GM12878 (cell line): Measurements from ENCODE around the gene COL27A1. TPM values are rescaled to one million over a fixed set of nuclear protein-coding genes. Genes with fewer than 3 reads are reported as not detected.

Experiments used
- ATAC-seq: fragments of 200-7000 bp; cut with Tn5 transposase; 3 replicates; pipeline ENCODE4 v1.9.1; 2020; ENCODE audit warnings: mild to moderate bottlenecking, moderate library complexity
- BruUV-seq: library from RNA; stranded (reverse); fragments of 400-500 nt; replicated peaks from 2 replicates; lab custom pipeline; 2021; lab: Mats Ljungman, UMichigan
- CTCF ChIA-PET: fragments of 300-600 bp; sonication (Branson Sonifier 250); formaldehyde crosslinking; extraction: SDS; loops from one replicate; lab custom pipeline; 2021; ENCODE audit warnings: inconsistent platforms; lab: Yijun Ruan, JAX
- POLR2A ChIA-PET: fragments of 350-600 bp; formaldehyde crosslinking; extraction: SDS; loops from one replicate; lab custom pipeline; 2021; ENCODE audit warnings: inconsistent platforms; lab: Charles Lee
- RAD21 ChIA-PET: fragments of 300-600 bp; sonication (Branson Sonifier 250); formaldehyde crosslinking; loops from one replicate; lab custom pipeline; 2023; ENCODE audit warnings: antibody characterized with exemption; ENCODE audit not compliant: unreplicated experiment; lab: Charles Lee
- SMC1A ChIA-PET: fragments of 300-600 bp; sonication (Branson Sonifier 250); formaldehyde crosslinking; loops from one replicate; lab custom pipeline; 2023; ENCODE audit not compliant: unreplicated experiment, uncharacterized antibody; lab: Charles Lee
- DNase-seq: peaks from one replicate; pipeline ENCODE4 v3.0.0-alpha.2; 2011; ENCODE audit warnings: low read depth, low spot score
- FAIRE-seq: peaks from 3 replicates; lab custom pipeline; 2011; peaks lifted over from hg19 to GRCh38; lab: Jason Lieb, UNC
- H2AFZ ChIP-seq: 2 replicates; pipeline ENCODE4 v1.6.0; 2011; ENCODE audit warnings: low read depth, low read length, control low read depth; ENCODE audit not compliant: control insufficient read depth
- H3K27ac ChIP-seq: 2 replicates; pipeline ENCODE4 v1.5.1; 2011; ENCODE audit warnings: control low read depth; ENCODE audit not compliant: control insufficient read depth, insufficient read depth
- H3K27me3 ChIP-seq, 2 experiments: replicated peaks in 1 of 2; 2 replicates each; pipeline versions ENCODE4 v1.6.0 to v1.6.1; 2011; ENCODE audit warnings: low read length in 1 of 2; ENCODE audit not compliant: control insufficient read depth in 2 of 2, insufficient read depth in 2 of 2
- H3K36me3 ChIP-seq, 2 experiments: 2 replicates each; pipeline ENCODE4 v1.5.1; 2011; ENCODE audit warnings: low read length in 1 of 2; ENCODE audit not compliant: control insufficient read depth in 2 of 2, insufficient read depth in 2 of 2
- H3K4me1 ChIP-seq: 2 replicates; pipeline ENCODE4 v1.6.1; 2011; ENCODE audit warnings: mild to moderate bottlenecking, low read length, moderate library complexity, mixed read lengths; ENCODE audit not compliant: control insufficient read depth, insufficient read depth
- H3K4me2 ChIP-seq: 2 replicates; pipeline ENCODE4 v1.6.0; 2011; ENCODE audit warnings: control low read depth; ENCODE audit not compliant: control insufficient read depth, insufficient read depth
- H3K4me3 ChIP-seq: fragments of 200-600 bp; sonication (generic); 2 replicates; pipeline ENCODE4 v1.5.1; 2016
- H3K79me2 ChIP-seq: 2 replicates; pipeline ENCODE4 v1.6.0; 2011; ENCODE audit warnings: low read length; ENCODE audit not compliant: control insufficient read depth, insufficient read depth
- H3K9ac ChIP-seq: 2 replicates; pipeline ENCODE4 v1.8.0; 2011; ENCODE audit warnings: low read length, control low read depth, mixed read lengths; ENCODE audit not compliant: control insufficient read depth, insufficient read depth
- H3K9me3 ChIP-seq: replicated peaks from 3 replicates; pipeline ENCODE4 v1.5.1; 2011; ENCODE audit warnings: mild to moderate bottlenecking, low read length; ENCODE audit not compliant: control insufficient read depth, insufficient read depth
- H4K20me1 ChIP-seq: 2 replicates; pipeline ENCODE4 v1.6.0; 2011; ENCODE audit not compliant: control insufficient read depth, insufficient read depth
- BMI1 ChIP-seq: fragments of 450-650 bp; IDR thresholded peaks from 2 replicates; pipeline ENCODE4 v1.6.1; 2016; ENCODE audit warnings: mild to moderate bottlenecking, moderate library complexity, borderline replicate concordance
- CBX3 ChIP-seq: fragments of 200-600 bp; sonication (generic); IDR thresholded peaks from 2 replicates; pipeline ENCODE4 v1.6.1; 2016; ENCODE audit warnings: low read depth, borderline replicate concordance
- CBX5 ChIP-seq: sonication (generic); IDR thresholded peaks from 2 replicates; pipeline ENCODE4 v1.6.1; 2016; ENCODE audit warnings: low read depth, moderate library complexity, mild to moderate bottlenecking, inconsistent platforms
- FOS ChIP-seq: IDR thresholded peaks from 3 replicates; pipeline ENCODE4 v1.6.1; 2011; ENCODE audit warnings: borderline replicate concordance; ENCODE audit not compliant: insufficient read length; ENCODE audit errors: extremely low read depth
- GATAD2B ChIP-seq: fragments of 450-650 bp; conservative IDR thresholded peaks from 2 replicates; pipeline ENCODE4 v1.6.1; 2017; ENCODE audit warnings: low read depth, mild to moderate bottlenecking, moderate library complexity
- JUND ChIP-seq: IDR thresholded peaks from 2 replicates; pipeline ENCODE4 v1.6.1; 2012; ENCODE audit warnings: low read depth, mild to moderate bottlenecking, low read length, improper control_type of control experiment, moderate library complexity
- KLF5 ChIP-seq: fragments of 450-650 bp; IDR thresholded peaks from 2 replicates; pipeline ENCODE4 v1.6.1; 2014; ENCODE audit warnings: mild to moderate bottlenecking; ENCODE audit not compliant: partially characterized antibody
- LARP7 ChIP-seq: fragments of 450-650 bp; IDR thresholded peaks from 2 replicates; pipeline ENCODE4 v1.6.1; 2017; ENCODE audit warnings: mild to moderate bottlenecking
- NR2C1 ChIP-seq: fragments of 450-650 bp; IDR thresholded peaks from 2 replicates; pipeline ENCODE4 v1.6.1; 2017; ENCODE audit warnings: antibody characterized with exemption, mild to moderate bottlenecking, moderate library complexity
- NRF1 ChIP-seq: conservative IDR thresholded peaks from 2 replicates; pipeline ENCODE4 v1.6.1; 2011; ENCODE audit warnings: mild to moderate bottlenecking, low read depth, low read length, improper control_type of control experiment
- PML ChIP-seq: IDR thresholded peaks from 2 replicates; pipeline ENCODE4 v1.6.1; 2012; ENCODE audit warnings: low read length, inconsistent platforms
- POLR2A ChIP-seq: IDR thresholded peaks from 2 replicates; pipeline ENCODE4 v1.6.1; 2011; ENCODE audit warnings: low read depth, mild to moderate bottlenecking, low read length
- POLR2AphosphoS2 ChIP-seq: IDR thresholded peaks from 2 replicates; pipeline ENCODE4 v1.6.1; 2011; ENCODE audit warnings: low read depth, mild to moderate bottlenecking, low read length, improper control_type of control experiment, moderate library complexity
- RFX5 ChIP-seq: IDR thresholded peaks from 2 replicates; pipeline ENCODE4 v1.6.1; 2011; ENCODE audit warnings: low read depth, low read length, improper control_type of control experiment
- STAT1 ChIP-seq: fragments of 450-650 bp; conservative IDR thresholded peaks from 2 replicates; pipeline ENCODE4 v1.6.1; 2014; ENCODE audit warnings: antibody characterized with exemption, mild to moderate bottlenecking
- STAT3 ChIP-seq: IDR thresholded peaks from 2 replicates; pipeline ENCODE4 v1.6.1; 2011; ENCODE audit warnings: low read depth, low read length, improper control_type of control experiment
- USF1 ChIP-seq: IDR thresholded peaks from 2 replicates; pipeline ENCODE4 v1.6.1; 2011; ENCODE audit warnings: borderline replicate concordance, low read depth, mild to moderate bottlenecking, moderate library complexity, mixed read lengths, low read length; ENCODE audit not compliant: insufficient read depth; ENCODE audit errors: extremely low read length
- WRNIP1 ChIP-seq: IDR thresholded peaks from 2 replicates; pipeline ENCODE4 v1.6.1; 2011; ENCODE audit warnings: low read depth, low read length, improper control_type of control experiment, borderline replicate concordance
- WGBS: methylation state at CpG from one replicate; pipeline ENCODE4 v1.1.6; 2016; ENCODE audit warnings: low lambda C conversion rate; ENCODE audit not compliant: insufficient replicate concordance, insufficient coverage; ENCODE audit errors: missing lambda C conversion rate; 5-methylcytosine and 5-hydroxymethylcytosine counted together
- in situ Hi-C: fragments of 300-500 bp; cut with MboI; formaldehyde crosslinking; loops from 9 replicates; pipeline ENCODE4 v1.14.3; 2018; ENCODE audit warnings: mixed read lengths
- intact Hi-C: fragments of 100-400 bp; cut with micrococcal nuclease; formaldehyde crosslinking; loops from one replicate; pipeline ENCODE4 v1.14.2; 2022; ENCODE audit not compliant: unreplicated experiment
- polyA plus RNA-seq, 11 experiments: library from polyadenylated mRNA; depleted of rRNA in 4 of 11; unstranded in 6 of 11; stranded (reverse) in 5 of 11; fragments of >200 nt; fragmentation: Nextera tagmentation in 4 of 11; fragmentation: Illumina TruSeq in 1 of 11; extraction: Ambion mirVana in 4 of 11; extraction: Trizol in 1 of 11; gene quantifications; 1 replicate in 1 of 11; 2 replicates in 10 of 11; pipeline versions ENCODE4 v1.2.1 to v1.2.3, GENCODE V29; 2011 to 2016; ENCODE audit warnings: inconsistent platforms in 2 of 11, missing spikeins in 2 of 11, low read depth in 1 of 11
- total RNA-seq, 4 experiments: library from RNA; depleted of rRNA in 3 of 4; stranded (reverse); fragments of >200 nt in 3 of 4; fragmentation: Illumina TruSeq in 1 of 4; extraction: Trizol in 1 of 4; gene quantifications; 2 replicates each; pipeline versions ENCODE4 v1.2.1 to v1.2.3, GENCODE V29; 2013 to 2021
- TF ChIP-seq, protein P1 (sequence below): fragments of 450-650 bp; formaldehyde crosslinking; IDR thresholded peaks from 2 replicates; pipeline ENCODE4 v1.5.0; 2022; ENCODE audit warnings: mild to moderate bottlenecking, missing genetic modification characterization
- TF ChIP-seq, protein P2 (sequence below): IDR thresholded peaks from 2 replicates; pipeline ENCODE4 v1.6.1; 2011; ENCODE audit warnings: low read depth, mild to moderate bottlenecking, low read length, moderate library complexity, borderline replicate concordance; ENCODE audit errors: extremely low read depth

COL27A1 gene
- total and polyA plus RNA-seq, 10 of the 15 experiments (the other 5 are each of a cell fraction or from before 2014, with no cell fraction given), result 0.10 TPM; not detected in 9

GRCh38 chr9:114229295-114229694 is 74.0 kb downstream of the COL27A1 start (continued):
- TF ChIP-seq KLF5, result no peak

GRCh38 chr9:114230068-114230467 is 74.7 kb downstream of the COL27A1 start:
- H3K27me3 ChIP-seq, result peaks cover 3 to 16% of the 10 kb centered on the region in 2 experiments; a peak in 3 of 4 replicates
- no peaks in the 10 kb centered on the region for H4K20me1 ChIP-seq
- no peak overlapping the region for H3K9ac ChIP-seq
- WGBS, result 2% methylated on average over 8 of the region's 8 CpGs
- H3K9me3 ChIP-seq, result no peaks in the 10 kb centered on the region
- no peaks in the 10 kb centered on the region for H3K4me1 ChIP-seq
- ATAC-seq, result no peak
- H3K79me2 ChIP-seq, result no peaks in the 10 kb centered on the region
- TF ChIP-seq USF1 (no peak), PML (no peak), CBX3 (no peak), RFX5 (no peak), BMI1 (no peak), STAT1 (no peak), FOS (no peak), GATAD2B (no peak), NRF1 (no peak), STAT3 (no peak), CBX5 (no peak), POLR2A (no peak), WRNIP1 (no peak), POLR2AphosphoS2 (no peak), LARP7 (no peak), NR2C1 (no peak), JUND (no peak)
- TF ChIP-seq, protein P1, sequence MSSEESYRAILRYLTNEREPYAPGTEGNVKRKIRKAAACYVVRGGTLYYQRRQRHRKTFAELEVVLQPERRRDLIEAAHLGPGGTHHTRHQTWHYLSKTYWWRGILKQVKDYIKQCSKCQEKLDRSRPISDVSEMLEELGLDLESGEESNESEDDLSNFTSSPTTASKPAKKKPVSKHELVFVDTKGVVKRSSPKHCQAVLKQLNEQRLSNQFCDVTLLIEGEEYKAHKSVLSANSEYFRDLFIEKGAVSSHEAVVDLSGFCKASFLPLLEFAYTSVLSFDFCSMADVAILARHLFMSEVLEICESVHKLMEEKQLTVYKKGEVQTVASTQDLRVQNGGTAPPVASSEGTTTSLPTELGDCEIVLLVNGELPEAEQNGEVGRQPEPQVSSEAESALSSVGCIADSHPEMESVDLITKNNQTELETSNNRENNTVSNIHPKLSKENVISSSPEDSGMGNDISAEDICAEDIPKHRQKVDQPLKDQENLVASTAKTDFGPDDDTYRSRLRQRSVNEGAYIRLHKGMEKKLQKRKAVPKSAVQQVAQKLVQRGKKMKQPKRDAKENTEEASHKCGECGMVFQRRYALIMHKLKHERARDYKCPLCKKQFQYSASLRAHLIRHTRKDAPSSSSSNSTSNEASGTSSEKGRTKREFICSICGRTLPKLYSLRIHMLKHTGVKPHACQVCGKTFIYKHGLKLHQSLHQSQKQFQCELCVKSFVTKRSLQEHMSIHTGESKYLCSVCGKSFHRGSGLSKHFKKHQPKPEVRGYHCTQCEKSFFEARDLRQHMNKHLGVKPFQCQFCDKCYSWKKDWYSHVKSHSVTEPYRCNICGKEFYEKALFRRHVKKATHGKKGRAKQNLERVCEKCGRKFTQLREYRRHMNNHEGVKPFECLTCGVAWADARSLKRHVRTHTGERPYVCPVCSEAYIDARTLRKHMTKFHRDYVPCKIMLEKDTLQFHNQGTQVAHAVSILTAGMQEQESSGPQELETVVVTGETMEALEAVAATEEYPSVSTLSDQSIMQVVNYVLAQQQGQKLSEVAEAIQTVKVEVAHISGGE (CRISPR knock-in tag), result no peak
- TF ChIP-seq, protein P2, sequence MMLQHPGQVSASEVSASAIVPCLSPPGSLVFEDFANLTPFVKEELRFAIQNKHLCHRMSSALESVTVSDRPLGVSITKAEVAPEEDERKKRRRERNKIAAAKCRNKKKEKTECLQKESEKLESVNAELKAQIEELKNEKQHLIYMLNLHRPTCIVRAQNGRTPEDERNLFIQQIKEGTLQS, result no peak
- no TSS peak for BruUV-seq
- no peak for DNase-seq
- ChIA-PET POLR2A (no interaction called here), SMC1A (interaction anchor here (0.7 kb wide), 1 partner anchor 376 kb away, joined by 3 read pairs; no protein-coding TSS in a partner anchor), CTCF (interaction anchor here (1.7 kb wide), 1 partner anchor 61 kb away, joined by 5 read pairs; no protein-coding TSS in a partner anchor), RAD21 (no interaction called here)
- H3K36me3 ChIP-seq, result no peaks in the 10 kb centered on the region
- intact Hi-C loops (no loop called here), in situ Hi-C loops (no loop called here)
- no peak overlapping the region for H3K4me2 ChIP-seq
- H2AFZ ChIP-seq, result no peak overlapping the region
- FAIRE-seq, result no peak
- no peak overlapping the region for H3K4me3 ChIP-seq
- H3K27ac ChIP-seq, result no peak overlapping the region
